ENCODE results near the gene LCLAT1. TPM values are rescaled to one million over a fixed set of nuclear protein-coding genes. Genes with fewer than 3 reads are reported as not detected.

The LCLAT1 gene
- total RNA-seq, 4 donors from 2014 or later = 11.9 to 13.5 (median 12.6) TPM

GRCh38 chr2:30680121-30680520, 233.1 kb downstream of the LCLAT1 start:
- Histone ChIP-seq H3K9me3 (no peaks in the 10 kb centered on the region), H3K4me1 (no peaks in the 10 kb centered on the region), H3K27ac (no peak overlapping the region), H3K4me3 (no peak overlapping the region), H3K36me3 (no peaks in the 10 kb centered on the region), H3K27me3 (no peaks in the 10 kb centered on the region)
- TF ChIP-seq POLR2A (IDR thresholded peaks at IDR 0.05) (no peak), CTCF (IDR thresholded peaks at IDR 0.05) (no peak)
- 90 to 93% methylated on average over 3 of the region's 3 CpGs for WGBS, 2 donors
- no peak for DNase-seq
- intact Hi-C loops (cut with DNase I) = no loop called here

GRCh38 chr2:30681022-30681421, 234.0 kb downstream of the LCLAT1 start:
- H3K36me3 ChIP-seq = no peaks in the 10 kb centered on the region
- H3K27ac ChIP-seq = no peak overlapping the region
- 64 to 85% methylated on average over 3 to 4 of the region's 4 CpGs for WGBS, 2 donors
- no peaks in the 10 kb centered on the region for H3K9me3 ChIP-seq
- no peaks in the 10 kb centered on the region for H3K4me1 ChIP-seq
- H3K27me3 ChIP-seq = no peaks in the 10 kb centered on the region
- H3K4me3 ChIP-seq = no peak overlapping the region
- DNase-seq = no peak
- no peak for TF ChIP-seq POLR2A (IDR thresholded peaks at IDR 0.05)
- TF ChIP-seq CTCF (IDR thresholded peaks at IDR 0.05) = no peak
- intact Hi-C loops (cut with DNase I) = no loop called here

- no peak overlapping the region for H3K27ac ChIP-seq
- DNase-seq = no peak
- no peaks in the 10 kb centered on the region for H3K4me1 ChIP-seq
- 85 to 92% methylated on average over 4 to 7 of the region's 8 CpGs for WGBS, 2 donors
- H3K36me3 ChIP-seq = no peaks in the 10 kb centered on the region
- H3K4me3 ChIP-seq = no peak overlapping the region
- no peaks in the 10 kb centered on the region for H3K27me3 ChIP-seq
- intact Hi-C loops (cut with DNase I) = no loop called here
- no peaks in the 10 kb centered on the region for H3K9me3 ChIP-seq
- TF ChIP-seq POLR2A (IDR thresholded peaks at IDR 0.05) = no peak
- no peak for TF ChIP-seq CTCF (IDR thresholded peaks at IDR 0.05)
These were observed 236.3 kb downstream of the LCLAT1 start for GRCh38 chr2:30683236-30683956.

GRCh38 chr2:30684026-30684425, 237.0 kb downstream of the LCLAT1 start:
- TF ChIP-seq CTCF (IDR thresholded peaks at IDR 0.05) (no peak), POLR2A (IDR thresholded peaks at IDR 0.05) (no peak)
- Histone ChIP-seq H3K4me3 (no peak overlapping the region), H3K27me3 (no peaks in the 10 kb centered on the region), H3K27ac (no peak overlapping the region), H3K4me1 (peaks cover 0 to 6% (median 0%) of the 10 kb centered on the region in 3 donors), H3K36me3 (no peaks in the 10 kb centered on the region), H3K9me3 (no peaks in the 10 kb centered on the region)
- 83 to 85% methylated on average over 8 of the region's 8 CpGs for WGBS, 2 donors
- no peak for DNase-seq
- intact Hi-C loops (cut with DNase I) = no loop called here

- Histone ChIP-seq H3K27me3 (no peaks in the 10 kb centered on the region), H3K36me3 (no peaks in the 10 kb centered on the region), H3K4me1 (peaks cover 0 to 11% (median 0%) of the 10 kb centered on the region in 3 donors), H3K27ac (no peak overlapping the region), H3K9me3 (no peaks in the 10 kb centered on the region), H3K4me3 (no peak overlapping the region)
- 66 to 81% methylated on average over 5 of the region's 5 CpGs for WGBS, 2 donors
- TF ChIP-seq CTCF (IDR thresholded peaks at IDR 0.05) = no peak
- TF ChIP-seq POLR2A (IDR thresholded peaks at IDR 0.05) = no peak
- no peak for DNase-seq
- intact Hi-C loops (cut with DNase I) = no loop called here
These were observed 237.5 kb downstream of the LCLAT1 start for GRCh38 chr2:30684516-30684915.

Measured in esophagus squamous epithelium (tissue), 5 donors.